ENCODE results near the gene ZBTB46.
"Not testable (repeated sequence)": the region's sequence is repeated elsewhere in the genome, so short reads cannot be mapped to it uniquely, and the experiment has no call there.

The ZBTB46 gene

GRCh38 chr20:63789836-63790571 is 41.1 kb downstream of the ZBTB46 start:
- no peak for DNase-seq (ENCODE audit: low spot score)

- DNase-seq (ENCODE audit: low spot score), result no peak
Measured at GRCh38 chr20:63787749-63788148, 43.3 kb downstream of the ZBTB46 start.

GRCh38 chr20:63787302-63787701 is 43.8 kb downstream of the ZBTB46 start:
- no peak for DNase-seq (ENCODE audit: low spot score)

- DNase-seq (ENCODE audit: low spot score), result no peak
Measured at GRCh38 chr20:63785691-63786131, 45.4 kb downstream of the ZBTB46 start.

- DNase-seq (ENCODE audit: low spot score), result no peak
Measured at GRCh38 chr20:63783970-63784369, 47.1 kb downstream of the ZBTB46 start.

- DNase-seq (ENCODE audit: low spot score), result peak; percentile 52
Measured at GRCh38 chr20:63782521-63782971, 48.5 kb downstream of the ZBTB46 start.

- DNase-seq (ENCODE audit: low spot score), result no peak
Measured at GRCh38 chr20:63782051-63782471, 49.0 kb downstream of the ZBTB46 start.

GRCh38 chr20:63781181-63781580 is 49.9 kb downstream of the ZBTB46 start:
- no peak for DNase-seq (ENCODE audit: low spot score)

GRCh38 chr20:63778857-63779256 is 52.2 kb downstream of the ZBTB46 start:
- DNase-seq (ENCODE audit: low spot score), result no peak

GRCh38 chr20:63778034-63778752 is 52.9 kb downstream of the ZBTB46 start:
- DNase-seq (ENCODE audit: low spot score), result no peak

- DNase-seq (ENCODE audit: low spot score), result no peak
Measured at GRCh38 chr20:63777614-63778013, 53.5 kb downstream of the ZBTB46 start.

GRCh38 chr20:63776875-63777274 is 54.2 kb downstream of the ZBTB46 start:
- not testable (repeated sequence) for DNase-seq (ENCODE audit: low spot score)

GRCh38 chr20:63775096-63775978 is 55.7 kb downstream of the ZBTB46 start:
- DNase-seq (ENCODE audit: low spot score), result no peak

- no peak for DNase-seq (ENCODE audit: low spot score)
Measured at GRCh38 chr20:63774306-63774705, 56.8 kb downstream of the ZBTB46 start.

GRCh38 chr20:63773571-63774241 is 57.4 kb downstream of the ZBTB46 start:
- no peak for DNase-seq (ENCODE audit: low spot score)

GRCh38 chr20:63772781-63773518 is 58.1 kb downstream of the ZBTB46 start:
- no peak for DNase-seq (ENCODE audit: low spot score)

GRCh38 chr20:63771046-63771707 is 59.9 kb downstream of the ZBTB46 start:
- no peak for DNase-seq (ENCODE audit: low spot score)

- no peak for DNase-seq (ENCODE audit: low spot score)
Measured at GRCh38 chr20:63769891-63770474, 61.1 kb downstream of the ZBTB46 start.

- no peak for DNase-seq (ENCODE audit: low spot score)
Measured at GRCh38 chr20:63768591-63769515, 62.2 kb downstream of the ZBTB46 start.
